Fibroblast of gingiva (primary cell): ENCODE results near the gene POLR3C.
A peak's percentile ranks its signal among the peaks of the same experiment; 100 is the strongest.
"Not testable (repeated sequence)": the region's sequence is repeated elsewhere in the genome, so short reads cannot be mapped to it uniquely, and the experiment has no call there.

ENCODE experiments used
- DNase-seq: peaks from one replicate; pipeline ENCODE4 v3.0.0-alpha.2; 2011; ENCODE audit warnings: low read depth

POLR3C gene, protein sequence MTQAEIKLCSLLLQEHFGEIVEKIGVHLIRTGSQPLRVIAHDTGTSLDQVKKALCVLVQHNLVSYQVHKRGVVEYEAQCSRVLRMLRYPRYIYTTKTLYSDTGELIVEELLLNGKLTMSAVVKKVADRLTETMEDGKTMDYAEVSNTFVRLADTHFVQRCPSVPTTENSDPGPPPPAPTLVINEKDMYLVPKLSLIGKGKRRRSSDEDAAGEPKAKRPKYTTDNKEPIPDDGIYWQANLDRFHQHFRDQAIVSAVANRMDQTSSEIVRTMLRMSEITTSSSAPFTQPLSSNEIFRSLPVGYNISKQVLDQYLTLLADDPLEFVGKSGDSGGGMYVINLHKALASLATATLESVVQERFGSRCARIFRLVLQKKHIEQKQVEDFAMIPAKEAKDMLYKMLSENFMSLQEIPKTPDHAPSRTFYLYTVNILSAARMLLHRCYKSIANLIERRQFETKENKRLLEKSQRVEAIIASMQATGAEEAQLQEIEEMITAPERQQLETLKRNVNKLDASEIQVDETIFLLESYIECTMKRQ

DNA sequence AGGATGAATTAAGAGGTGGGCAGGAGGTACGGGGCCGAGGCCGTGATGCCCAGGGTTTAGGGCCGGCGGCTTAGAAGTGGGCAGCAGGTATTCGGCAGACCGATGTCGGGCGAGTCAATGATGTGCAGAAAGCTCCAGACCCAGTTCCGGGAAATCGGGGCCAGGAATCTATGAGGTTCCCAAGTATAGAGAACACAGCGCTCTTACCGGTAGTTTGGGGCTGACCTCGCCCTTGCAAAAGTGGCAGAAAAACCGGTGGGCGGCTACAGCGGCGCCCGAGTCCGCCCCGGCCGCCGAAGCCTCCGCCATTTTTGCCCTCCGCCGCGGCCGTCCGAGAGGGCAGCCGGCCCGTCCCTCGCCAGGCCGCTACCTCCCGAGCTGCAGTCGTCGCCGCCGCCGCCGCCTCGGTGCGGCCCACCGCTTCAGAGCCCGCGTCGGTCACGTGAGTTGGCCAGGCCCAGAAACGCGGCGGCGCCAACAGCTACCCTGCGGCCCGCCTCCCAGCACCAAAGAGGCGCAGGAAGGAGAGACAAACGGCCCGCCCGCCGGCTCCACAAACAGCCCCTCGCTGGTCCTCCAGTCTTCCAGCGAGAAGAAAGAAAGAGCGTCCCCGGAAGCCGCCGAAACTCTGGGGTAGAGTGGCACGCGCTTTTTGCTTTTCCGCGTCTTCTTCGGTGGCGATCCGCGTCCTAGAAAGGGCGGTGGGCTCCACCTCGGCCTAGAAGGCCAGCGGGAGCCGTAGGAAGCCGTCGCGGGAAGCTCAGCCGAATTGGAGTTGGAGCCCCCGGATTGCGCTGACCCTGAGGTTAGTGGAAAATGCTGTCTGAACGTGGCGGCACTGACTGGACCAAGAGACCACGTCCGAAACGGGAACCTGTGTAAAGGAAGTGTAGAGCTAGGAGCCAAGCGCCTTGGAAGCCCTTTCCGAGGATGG lies at the start of gene POLR3C, which contains the start of gene RNF115:
POLR3C (plus strand) TSS at position 636 of the 934 bp plus-strand sequence. CDS start 1,577 bp downstream, outside the sequence.
RNF115 (minus strand) TSS at position 531 of the 934 bp plus-strand sequence; CDS start at position 309, 222 bp downstream.
- peak; percentile 97 for DNase-seq

DNA sequence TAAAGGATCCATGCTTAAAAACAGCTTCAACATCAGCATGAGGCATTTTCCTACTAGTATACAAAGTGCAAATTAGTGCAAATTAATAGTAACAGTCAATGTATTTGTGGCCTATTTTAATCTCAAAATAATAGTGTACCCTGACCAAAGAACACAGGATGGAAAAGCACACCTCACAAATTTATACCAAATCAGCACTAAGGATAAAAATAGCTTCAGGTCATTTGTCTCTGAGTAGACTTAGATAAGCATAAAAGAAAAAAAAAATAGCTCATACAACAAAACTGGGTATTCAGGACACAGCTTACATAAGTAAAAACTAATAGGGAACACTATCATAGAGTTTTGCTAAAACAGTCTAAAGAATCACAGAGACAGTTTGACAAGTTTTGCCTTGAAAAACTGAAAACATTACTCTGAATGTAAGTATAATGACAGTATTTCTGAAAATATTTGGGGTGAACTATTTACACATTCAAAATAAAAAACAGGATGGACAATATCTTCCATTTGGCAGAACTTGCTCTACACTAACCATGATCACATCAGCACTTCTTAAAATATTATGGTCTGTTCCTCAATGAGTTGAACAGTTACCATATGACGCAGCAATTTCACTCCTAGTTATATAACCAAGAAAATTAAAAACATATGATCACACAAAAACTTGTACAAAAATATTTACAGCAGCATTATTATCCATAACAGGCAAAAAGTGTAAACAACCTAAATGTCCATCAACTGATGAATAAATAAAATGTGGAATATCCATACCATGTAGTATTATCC lies 46.4 kb upstream of the POLR3C start:
- no peak for DNase-seq

DNA sequence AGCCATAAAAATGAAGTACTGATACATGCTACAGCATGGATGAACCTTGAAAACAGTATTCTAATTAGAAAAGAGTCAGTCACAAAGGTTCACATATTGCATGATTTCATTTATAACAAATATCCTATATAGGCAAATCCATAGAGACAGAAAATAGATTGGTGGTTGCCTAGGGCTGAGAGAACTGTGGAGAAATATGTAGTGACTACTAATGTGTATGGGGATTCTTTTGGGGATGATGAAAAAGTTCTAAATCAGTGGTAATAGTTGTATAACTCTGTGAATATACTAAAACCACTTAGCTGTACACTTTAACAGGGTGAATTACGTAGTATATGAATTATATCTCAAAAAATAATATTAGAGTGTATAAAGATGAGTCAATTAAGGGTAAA lies 45.9 kb upstream of the POLR3C start:
- DNase-seq = peak; percentile 10

DNA sequence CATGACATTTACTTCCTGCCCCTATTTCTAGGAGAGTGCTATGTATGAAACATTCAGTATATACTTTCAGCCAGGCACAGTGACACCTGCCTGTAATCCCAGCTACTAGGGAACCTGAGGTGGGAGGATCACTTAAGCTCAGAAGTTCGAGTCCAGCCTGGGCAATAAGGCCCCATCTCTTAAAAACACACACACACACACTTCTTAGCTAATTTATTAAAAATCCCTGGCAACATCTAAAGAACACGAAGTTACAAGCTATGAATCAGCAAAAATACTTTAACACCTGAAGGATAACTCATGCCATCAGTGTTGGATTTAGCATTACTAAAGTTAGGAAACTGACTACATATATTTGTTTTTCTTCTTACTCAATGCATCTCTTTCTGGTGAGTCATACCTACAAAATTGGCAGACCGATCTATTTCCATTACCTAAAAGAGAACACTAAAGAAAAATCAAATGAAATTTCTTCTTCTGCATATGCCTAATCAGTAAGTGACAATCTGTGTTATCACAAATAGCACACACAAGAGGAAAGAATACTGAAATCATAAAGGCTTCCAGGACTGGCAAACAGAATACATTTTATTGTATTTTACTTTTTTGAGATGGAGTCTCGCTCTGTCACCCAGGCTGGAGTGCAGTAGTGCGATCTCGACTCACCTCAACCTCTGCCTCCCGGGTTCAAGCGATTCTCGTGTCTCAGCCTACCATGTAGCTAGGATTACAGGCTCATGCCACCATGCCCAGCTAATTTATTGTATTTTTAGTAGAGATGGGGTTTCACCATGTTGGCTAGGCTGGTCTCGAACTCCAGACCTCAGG lies 41.5 kb upstream of the POLR3C start:
- DNase-seq = peak; percentile 90

DNA sequence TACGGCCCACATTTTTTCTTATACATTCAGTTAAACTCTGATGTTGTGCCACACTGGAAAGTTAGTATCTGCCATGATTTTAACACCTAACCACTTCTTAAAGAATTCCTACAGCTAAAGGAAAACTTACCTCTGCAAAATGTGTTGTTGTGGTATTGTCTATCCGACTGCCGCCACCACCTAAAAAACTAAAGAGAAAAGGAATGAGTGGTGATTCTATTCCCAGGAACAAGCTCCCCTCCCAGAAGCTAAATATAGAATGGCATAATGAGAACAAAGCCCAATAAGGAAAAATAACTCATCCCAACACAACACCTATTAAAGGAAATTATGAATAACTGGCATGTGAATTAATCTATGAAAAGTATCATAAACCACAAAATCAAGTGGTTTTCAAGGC lies 39.6 kb upstream of the POLR3C start:
- DNase-seq = no peak

DNA sequence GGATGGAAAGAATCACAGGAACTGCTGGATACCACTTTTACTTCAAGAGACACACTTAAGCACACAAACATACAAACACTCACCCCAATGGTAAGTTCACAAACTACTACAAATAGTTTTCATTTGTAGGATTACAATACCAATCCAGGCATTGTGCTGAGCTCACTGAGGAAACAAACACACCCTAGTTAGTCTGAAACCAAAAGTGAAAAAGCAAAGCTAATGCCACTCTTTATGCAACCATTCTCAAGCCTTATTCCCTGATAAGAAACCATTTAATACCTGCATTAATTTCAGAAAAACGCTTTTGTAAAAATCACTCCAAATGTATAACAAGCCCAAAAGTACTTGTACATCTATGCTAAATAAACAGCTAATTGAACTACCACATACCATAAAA lies 38.5 kb upstream of the POLR3C start:
- DNase-seq = no peak

DNA sequence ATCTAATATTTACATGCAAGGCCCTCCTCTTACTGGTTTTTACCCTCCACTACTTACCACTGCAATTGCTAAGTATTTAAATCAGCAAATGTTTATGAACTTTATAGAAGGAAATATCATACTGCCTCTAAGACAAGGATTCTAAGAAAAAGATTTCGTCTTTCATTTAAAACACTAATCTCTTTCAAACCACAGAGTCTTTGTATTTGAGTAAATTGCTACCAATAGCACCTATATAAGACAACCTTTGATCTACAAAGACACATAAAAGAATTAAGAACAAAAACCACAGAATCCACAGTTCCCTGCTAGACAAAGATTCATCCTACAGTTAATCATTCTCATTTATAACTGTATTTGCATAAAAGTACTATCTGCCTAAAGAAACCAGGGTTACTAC lies 37.7 kb upstream of the POLR3C start:
- DNase-seq = no peak

DNA sequence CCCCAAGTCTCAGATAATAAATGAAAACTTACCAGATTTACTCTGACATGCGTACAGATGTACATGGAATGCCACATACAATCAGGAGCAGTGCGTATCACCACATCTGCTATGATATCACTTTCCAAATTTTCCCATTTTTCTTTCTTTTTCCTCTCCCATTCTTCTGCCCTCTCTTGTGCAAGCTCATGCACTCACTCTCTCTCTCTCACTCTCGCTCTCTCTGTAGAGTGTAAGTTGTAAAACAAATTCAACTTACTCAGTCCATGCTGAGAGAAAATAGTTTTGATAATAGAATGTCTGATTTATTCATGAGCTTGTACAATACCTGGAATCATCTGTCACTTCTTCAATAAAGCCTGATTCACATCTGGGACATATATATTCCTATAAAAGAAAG lies 35.4 kb upstream of the POLR3C start:
- DNase-seq = no peak

DNA sequence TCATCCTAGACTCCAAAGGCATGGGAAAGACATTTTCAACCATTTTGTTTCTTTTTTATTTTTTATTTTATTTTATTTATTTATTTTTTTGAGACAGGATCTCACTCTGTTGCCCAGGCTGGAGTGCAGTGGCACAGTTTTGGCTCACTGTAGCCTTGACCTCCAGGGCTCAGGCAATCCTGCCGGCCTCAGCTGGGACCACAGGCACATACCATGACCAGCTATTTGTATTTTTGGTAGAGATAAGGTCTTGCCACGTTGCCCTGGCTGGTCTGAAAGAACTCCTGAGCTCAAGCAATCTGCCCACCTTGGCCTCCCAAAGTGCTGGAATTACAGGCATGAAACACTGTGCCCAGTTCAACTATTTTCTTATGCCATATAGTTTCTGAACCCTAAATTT lies 32.1 kb upstream of the POLR3C start:
- DNase-seq = not testable (repeated sequence)

DNA sequence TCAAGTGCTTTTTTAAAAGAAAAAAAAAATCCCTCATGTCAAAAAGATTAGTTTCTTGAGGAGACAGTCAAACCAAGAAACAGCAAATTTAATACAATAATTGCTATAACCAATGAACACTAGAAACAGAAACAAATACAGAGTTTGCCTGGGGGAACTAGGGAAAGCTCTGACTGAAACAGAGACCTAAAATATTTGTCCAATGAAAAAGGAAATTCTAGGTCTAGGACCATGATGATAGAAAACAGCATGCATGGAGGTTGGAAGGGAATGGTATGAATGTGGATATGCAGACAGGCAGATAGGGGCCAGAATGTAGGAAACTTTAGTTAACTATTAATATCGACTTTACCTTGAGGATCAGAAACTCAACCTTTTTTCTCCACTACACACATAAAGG lies 31.5 kb upstream of the POLR3C start:
- no peak for DNase-seq

DNA sequence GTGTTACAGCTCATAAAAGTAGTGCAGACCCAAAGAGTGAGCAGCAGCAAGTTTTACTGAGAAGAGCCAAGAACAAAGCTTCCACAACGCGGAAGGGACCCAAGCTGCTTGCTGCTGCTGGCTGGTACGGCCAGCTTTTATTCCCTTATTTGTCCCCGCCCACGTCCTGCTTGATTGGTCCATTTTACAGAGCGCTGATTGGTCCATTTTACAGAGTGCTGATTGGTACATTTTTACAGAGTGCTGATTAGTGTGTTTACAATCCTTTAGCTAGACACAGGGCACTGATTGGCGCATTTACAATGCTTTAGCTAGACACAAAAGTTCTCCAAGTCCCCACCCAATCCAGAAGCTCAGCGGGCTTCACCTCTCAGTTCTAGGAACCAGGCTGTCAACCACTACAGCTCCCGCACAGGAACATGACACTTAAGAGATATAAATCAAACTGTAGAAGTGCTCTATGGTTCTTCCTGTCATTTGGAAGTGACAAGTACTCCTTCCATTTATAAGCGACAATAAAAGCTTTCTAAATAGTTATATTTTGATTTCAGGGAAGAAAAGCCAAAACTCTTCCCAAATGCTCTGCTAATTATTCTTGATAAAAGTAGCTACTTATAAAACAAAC lies 28.6 kb upstream of the POLR3C start:
- no peak for DNase-seq

DNA sequence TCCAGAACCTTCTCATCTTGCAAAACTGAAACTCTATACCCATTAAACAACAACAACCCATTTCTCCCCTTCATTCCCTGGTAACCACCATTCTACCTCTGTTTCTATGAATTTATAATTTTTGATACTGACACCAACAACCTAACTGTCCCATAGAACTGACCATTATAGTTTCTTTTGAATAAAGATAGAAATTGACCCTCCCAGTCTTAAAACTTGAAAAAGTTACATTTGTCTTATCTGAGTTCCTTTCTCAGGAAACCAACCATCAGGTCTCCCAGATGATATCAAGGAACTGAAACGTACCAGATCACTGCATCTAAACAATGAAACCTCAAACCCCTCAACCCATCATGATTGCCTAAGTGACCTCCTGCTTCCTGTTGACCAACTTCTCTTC lies 27.2 kb upstream of the POLR3C start:
- DNase-seq = no peak

DNA sequence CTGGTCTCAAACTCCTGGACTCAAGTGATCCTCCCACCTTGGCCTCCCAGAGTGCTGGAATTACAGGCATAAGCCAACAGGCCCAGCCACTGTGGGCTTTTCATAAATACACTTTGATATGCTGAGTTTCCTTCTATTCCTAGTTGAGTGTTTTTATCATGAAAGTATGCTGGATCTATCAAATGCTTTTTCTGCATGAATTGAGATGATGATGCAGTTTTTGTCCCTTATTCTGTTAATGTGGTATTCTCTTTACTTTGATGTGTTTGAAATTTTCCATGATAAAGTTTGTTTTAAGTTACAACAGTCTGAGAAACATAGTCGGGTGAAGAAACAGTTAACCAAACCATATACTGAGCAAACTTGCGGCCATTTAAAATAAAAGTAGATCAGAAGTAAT lies 24.2 kb upstream of the POLR3C start:
- DNase-seq = peak; percentile 17

DNA sequence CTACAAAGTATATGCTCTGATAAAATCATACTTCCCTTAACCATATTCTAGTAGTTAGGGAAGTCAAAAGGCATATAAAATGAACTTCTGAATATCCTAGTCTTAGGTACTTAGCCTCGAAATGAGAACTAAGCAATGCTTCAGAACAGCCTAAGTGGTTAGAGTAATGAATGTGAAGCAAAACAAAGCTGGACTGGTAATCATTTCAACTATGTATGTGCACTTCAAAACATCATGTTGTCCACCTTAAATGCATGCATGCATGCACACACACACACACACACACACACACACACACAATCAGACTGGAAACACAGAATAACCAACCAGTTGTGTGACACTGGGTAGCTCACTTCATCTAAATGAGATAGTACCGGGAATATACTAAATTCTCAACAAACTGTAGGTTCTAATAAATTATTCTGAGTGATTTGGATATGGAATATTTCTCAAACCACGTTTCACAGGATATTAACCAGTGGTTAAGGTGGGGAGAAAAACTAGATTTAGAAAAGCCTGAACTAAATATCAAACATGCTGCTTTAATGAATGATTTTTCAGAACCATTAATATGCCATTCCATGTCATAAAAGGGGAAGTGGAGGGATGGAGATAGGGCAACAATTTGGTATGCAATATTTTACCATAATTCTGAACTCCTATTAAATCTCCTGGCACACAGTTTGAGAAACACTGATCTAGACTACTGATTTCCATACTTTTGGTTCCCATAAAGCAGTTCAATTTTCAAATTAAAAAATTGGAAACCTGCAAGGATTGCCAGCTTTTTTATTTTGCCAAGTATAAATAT lies 19.6 kb upstream of the POLR3C start:
- DNase-seq = no peak

DNA sequence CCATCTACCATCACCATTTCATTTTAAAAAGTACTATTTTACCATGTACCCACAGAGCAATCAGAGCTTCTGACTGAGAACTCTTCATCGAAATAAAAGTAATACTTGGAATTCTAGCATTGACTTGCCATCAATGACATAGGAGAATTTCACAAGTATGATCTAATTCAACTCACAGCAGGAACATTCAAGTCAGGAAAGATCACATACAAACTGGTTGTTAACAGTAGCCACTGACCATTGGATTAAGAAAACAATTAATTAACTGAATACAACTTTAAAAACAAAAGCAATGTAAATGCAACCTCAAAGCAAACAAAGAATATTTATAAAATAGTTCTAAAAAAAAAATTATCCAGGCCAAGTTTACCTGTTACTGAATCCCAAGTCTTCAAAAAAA lies 18.9 kb upstream of the POLR3C start:
- peak; percentile 32 for DNase-seq

DNA sequence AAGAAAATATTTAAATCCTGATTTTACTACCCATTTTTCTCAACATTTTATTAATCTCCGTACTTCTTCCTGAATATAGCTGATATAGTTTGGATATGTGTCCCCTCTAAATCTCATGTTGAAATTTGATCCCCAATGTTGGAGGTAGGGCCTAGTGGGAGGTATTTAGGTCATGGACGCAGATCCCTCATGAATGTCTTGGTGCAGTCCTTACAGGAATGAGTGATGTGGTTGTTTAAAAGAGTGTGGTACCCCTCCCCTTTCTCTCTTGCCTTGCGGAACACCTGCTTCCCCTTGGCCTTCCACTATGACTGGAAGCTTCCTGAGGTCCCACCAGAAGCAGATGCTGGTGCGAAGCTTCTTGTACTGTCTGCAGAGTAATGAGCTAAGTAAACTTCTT lies 17.6 kb upstream of the POLR3C start:
- DNase-seq = no peak

DNA sequence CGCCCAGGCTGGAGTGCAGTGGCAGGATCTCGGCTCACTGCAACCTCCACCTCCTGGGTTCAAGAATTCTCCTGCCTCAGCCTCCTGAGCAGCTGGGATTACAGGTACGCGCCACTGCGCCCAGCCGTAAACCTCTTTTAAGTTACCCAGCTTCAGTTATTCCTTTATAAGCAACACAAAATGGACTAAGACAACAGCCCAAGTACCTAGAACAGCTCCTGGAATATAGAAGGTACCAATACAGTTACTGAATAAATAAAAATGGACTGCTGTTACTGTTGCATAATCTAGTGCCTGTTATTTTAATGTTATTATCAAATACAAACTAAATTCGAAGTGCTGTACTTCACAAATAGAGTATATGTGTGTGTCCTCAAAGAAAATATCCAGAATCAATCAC lies 17.2 kb upstream of the POLR3C start:
- no peak for DNase-seq

DNA sequence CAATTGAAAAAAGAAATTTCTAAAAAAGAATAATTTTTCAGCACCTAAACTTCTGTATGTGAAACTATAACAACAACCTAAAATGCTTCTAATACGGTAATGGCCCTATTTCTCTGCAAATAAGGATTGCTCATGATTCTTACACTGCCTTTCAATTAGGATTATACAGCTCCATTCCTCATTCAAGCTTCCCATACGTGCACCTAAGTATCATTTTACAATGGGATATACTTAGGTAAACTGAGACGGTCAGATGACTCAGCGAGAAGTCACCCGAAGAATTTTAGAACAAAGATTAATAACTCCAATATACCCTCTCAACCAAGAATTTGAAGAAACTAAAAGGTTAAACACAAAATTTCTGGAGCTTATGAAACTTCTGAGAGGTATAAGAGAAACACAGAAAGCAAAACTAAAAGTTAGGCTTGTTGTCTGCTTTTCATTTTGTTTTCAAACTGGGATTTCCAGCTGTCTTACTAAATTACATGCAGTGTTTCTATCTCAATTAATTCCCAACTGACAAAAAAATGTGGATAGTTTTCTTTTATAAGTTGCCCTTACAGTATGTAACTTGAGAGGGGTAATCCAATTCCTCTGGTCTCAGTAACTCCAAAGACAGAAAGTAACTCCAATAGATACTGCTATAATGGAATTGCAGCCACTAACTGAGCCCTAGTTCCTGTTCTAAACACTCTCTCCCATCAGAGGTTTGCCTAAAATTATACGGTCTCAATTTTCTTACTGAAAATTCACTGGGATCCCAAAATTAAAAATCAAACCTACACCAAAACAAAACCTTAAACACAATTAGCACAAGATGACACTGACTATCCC lies 10.8 kb upstream of the POLR3C start:
- not testable (repeated sequence) for DNase-seq

DNA sequence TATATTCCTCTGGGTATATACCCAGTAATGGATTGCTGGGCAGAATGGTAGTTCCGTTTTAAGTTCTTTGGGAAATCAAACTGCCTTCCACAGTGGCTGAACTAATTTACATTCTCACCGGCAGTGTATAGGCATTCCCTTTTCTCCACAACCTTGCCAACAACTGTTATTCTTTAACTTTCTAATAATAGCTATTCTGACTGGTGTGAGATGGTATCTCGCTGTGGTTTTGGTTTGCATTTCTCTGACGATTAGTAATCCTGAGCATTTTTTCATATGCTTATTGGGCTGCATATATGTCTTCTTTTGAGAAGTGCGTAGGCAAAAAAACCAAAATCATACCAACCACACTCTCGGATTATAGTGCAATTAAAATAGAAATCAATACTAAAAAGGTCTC lies 5.9 kb upstream of the POLR3C start:
- DNase-seq = peak; percentile 73
